SK-N-SH treated with all-trans-retinoic acid at 6 μM for 48 hours (cell line): Measurements from ENCODE around the gene OLFML2B.

ENCODE experiments used
- SNAI2 ChIP-seq: fragments of 250-450 bp; sonication (Bioruptor Pico); IDR thresholded peaks from 2 replicates; pipeline ENCODE4 v1.5.0; 2020; ENCODE audit warnings: mild to moderate bottlenecking, moderate library complexity
- TCF4 ChIP-seq: fragments of 250-450 bp; sonication (Bioruptor Pico); IDR thresholded peaks from 2 replicates; pipeline ENCODE4 v1.8.0; 2021; ENCODE audit warnings: mild to moderate bottlenecking, moderate library complexity, borderline replicate concordance
- TOX ChIP-seq: fragments of 250-450 bp; sonication (Bioruptor Pico); IDR thresholded peaks from 2 replicates; pipeline ENCODE4 v1.8.0; 2021; ENCODE audit warnings: mild to moderate bottlenecking, moderate library complexity, borderline replicate concordance
- ZC3H10 ChIP-seq: fragments of 250-450 bp; sonication (Bioruptor Pico); IDR thresholded peaks from 2 replicates; pipeline ENCODE4 v1.5.1; 2021; ENCODE audit warnings: mild to moderate bottlenecking, moderate library complexity
- ZFP3 ChIP-seq: fragments of 250-450 bp; sonication (Bioruptor Pico); IDR thresholded peaks from 2 replicates; pipeline ENCODE4 v1.5.0; 2020; ENCODE audit warnings: mild to moderate bottlenecking, moderate library complexity
- ZNF70 ChIP-seq: fragments of 450-650 bp; formaldehyde crosslinking; IDR thresholded peaks from 2 replicates; pipeline ENCODE4 v1.5.0; 2020; ENCODE audit warnings: mild to moderate bottlenecking, moderate library complexity
- TF ChIP-seq, protein P1 (sequence below): fragments of 250-450 bp; sonication (Bioruptor Pico); IDR thresholded peaks from 2 replicates; pipeline ENCODE4 v1.8.0; 2020; ENCODE audit warnings: mild to moderate bottlenecking, moderate library complexity, borderline replicate concordance
- TF ChIP-seq, protein P2 (sequence below): fragments of 250-450 bp; sonication (Bioruptor Pico); IDR thresholded peaks from 2 replicates; pipeline ENCODE4 v1.8.0; 2021; ENCODE audit warnings: low read depth, mild to moderate bottlenecking, moderate library complexity, borderline replicate concordance

DNA sequence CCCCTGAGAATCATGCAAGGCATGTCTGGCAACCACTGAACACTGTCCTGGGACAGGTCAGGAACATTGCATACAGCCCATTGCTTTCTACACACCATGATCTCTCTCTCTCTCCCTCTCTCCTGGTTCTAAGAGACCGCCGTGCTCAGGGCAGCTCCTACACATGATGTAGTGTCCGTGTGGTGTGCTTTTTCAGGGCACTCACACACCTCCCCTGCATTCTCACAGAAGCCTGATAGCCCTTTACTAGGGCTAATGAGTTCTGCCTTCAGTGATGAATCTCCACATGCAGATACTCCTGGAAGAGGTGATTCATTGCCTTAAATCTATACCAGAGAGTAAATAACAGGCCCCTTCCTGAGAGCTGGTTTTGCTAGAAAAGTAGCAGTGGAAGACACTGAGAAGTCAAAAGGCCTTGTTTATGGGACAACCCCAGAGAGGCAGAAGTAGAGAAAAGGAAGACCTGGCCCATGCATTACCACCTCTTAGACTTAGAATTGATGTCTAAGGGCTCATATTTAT, 7.2 kb upstream of the OLFML2B start:
- no peak for TF ChIP-seq ZNF70 (CRISPR knock-in tag)
- TF ChIP-seq TCF4: no peak
- TF ChIP-seq ZFP3 (CRISPR knock-in tag): no peak
- no peak for TF ChIP-seq SNAI2 (CRISPR knock-in tag)
- TF ChIP-seq, protein P1, sequence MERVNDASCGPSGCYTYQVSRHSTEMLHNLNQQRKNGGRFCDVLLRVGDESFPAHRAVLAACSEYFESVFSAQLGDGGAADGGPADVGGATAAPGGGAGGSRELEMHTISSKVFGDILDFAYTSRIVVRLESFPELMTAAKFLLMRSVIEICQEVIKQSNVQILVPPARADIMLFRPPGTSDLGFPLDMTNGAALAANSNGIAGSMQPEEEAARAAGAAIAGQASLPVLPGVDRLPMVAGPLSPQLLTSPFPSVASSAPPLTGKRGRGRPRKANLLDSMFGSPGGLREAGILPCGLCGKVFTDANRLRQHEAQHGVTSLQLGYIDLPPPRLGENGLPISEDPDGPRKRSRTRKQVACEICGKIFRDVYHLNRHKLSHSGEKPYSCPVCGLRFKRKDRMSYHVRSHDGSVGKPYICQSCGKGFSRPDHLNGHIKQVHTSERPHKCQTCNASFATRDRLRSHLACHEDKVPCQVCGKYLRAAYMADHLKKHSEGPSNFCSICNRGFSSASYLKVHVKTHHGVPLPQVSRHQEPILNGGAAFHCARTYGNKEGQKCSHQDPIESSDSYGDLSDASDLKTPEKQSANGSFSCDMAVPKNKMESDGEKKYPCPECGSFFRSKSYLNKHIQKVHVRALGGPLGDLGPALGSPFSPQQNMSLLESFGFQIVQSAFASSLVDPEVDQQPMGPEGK (CRISPR knock-in tag): no peak
- TF ChIP-seq, protein P2, sequence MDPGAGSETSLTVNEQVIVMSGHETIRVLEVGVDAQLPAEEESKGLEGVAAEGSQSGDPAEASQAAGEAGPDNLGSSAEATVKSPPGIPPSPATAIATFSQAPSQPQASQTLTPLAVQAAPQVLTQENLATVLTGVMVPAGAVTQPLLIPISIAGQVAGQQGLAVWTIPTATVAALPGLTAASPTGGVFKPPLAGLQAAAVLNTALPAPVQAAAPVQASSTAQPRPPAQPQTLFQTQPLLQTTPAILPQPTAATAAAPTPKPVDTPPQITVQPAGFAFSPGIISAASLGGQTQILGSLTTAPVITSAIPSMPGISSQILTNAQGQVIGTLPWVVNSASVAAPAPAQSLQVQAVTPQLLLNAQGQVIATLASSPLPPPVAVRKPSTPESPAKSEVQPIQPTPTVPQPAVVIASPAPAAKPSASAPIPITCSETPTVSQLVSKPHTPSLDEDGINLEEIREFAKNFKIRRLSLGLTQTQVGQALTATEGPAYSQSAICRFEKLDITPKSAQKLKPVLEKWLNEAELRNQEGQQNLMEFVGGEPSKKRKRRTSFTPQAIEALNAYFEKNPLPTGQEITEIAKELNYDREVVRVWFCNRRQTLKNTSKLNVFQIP (CRISPR knock-in tag): no peak
- TF ChIP-seq TOX (CRISPR knock-in tag): no peak
- no peak for TF ChIP-seq ZC3H10 (CRISPR knock-in tag)
